SU-DHL-6 (cell line): ENCODE data around the gene CCDC169.

ENCODE experiments used
- CTCF ChIP-seq: fragments of 200-600 bp; sonication (generic); IDR thresholded peaks from one replicate; pipeline ENCODE4 v1.5.1; 2017; ENCODE audit warnings: antibody characterized with exemption, mild to moderate bottlenecking, low read length, moderate library complexity; ENCODE audit not compliant: insufficient read depth, poor library complexity, severe bottlenecking
- EZH2phosphoT487 ChIP-seq: fragments of 200-600 bp; sonication (generic), shearing (Covaris generic); conservative IDR thresholded peaks from 2 replicates; pipeline ENCODE4 v1.6.1; 2018; ENCODE audit warnings: mild to moderate bottlenecking, antibody characterized with exemption, low read length, moderate library complexity, mixed read lengths

- no peak for TF ChIP-seq CTCF
- no peak for TF ChIP-seq EZH2phosphoT487
These were observed 4.1 kb downstream of the CCDC169 start for GRCh38 chr13:36293497-36293896.
